Endothelial cell (in vitro differentiated cells): Measurements from ENCODE around the gene RAC2. TPM values are rescaled to one million over a fixed set of nuclear protein-coding genes. Genes with fewer than 3 reads are reported as not detected.

Source experiments
- DNase-seq: peaks from one replicate; pipeline ENCODE4 v3.0.0; 2021; ENCODE audit warnings: low spot score
- H3K27ac Mint-ChIP-seq: one replicate; pipeline ENCODE4 v1.8.0; 2021; ENCODE audit warnings: mixed read lengths, inconsistent platforms; ENCODE audit not compliant: unreplicated experiment
- H3K27me3 Mint-ChIP-seq: one replicate; pipeline ENCODE4 v1.8.0; 2021; ENCODE audit warnings: mild to moderate bottlenecking, moderate library complexity, mixed read lengths, inconsistent platforms; ENCODE audit not compliant: unreplicated experiment
- H3K36me3 Mint-ChIP-seq: one replicate; pipeline ENCODE4 v1.8.0; 2021; ENCODE audit warnings: mild to moderate bottlenecking, low read depth, mixed read lengths, inconsistent platforms; ENCODE audit not compliant: unreplicated experiment
- H3K4me1 Mint-ChIP-seq: one replicate; pipeline ENCODE4 v1.8.0; 2021; ENCODE audit warnings: mild to moderate bottlenecking, mixed read lengths, inconsistent platforms; ENCODE audit not compliant: unreplicated experiment
- H3K4me3 Mint-ChIP-seq: one replicate; pipeline ENCODE4 v1.8.0; 2021; ENCODE audit warnings: mild to moderate bottlenecking, mixed read lengths, inconsistent platforms; ENCODE audit not compliant: unreplicated experiment
- H3K9me3 Mint-ChIP-seq: one replicate; pipeline ENCODE4 v1.8.0; 2021; ENCODE audit warnings: mixed read lengths, inconsistent platforms; ENCODE audit not compliant: unreplicated experiment
- CTCF ChIP-seq: fragments of 200-600 bp; sonication (generic); IDR thresholded peaks from one replicate; pipeline ENCODE4 v1.5.0; 2021; ENCODE audit warnings: antibody characterized with exemption; ENCODE audit not compliant: unreplicated experiment
- total RNA-seq: library from RNA; stranded (reverse); fragmentation: NEBNext Ultra II Directional; extraction: Animal tissue kit (Norgen Biotek cat#: 25700); gene quantifications from one replicate; pipeline ENCODE4 v1.2.1, GENCODE V29; 2021; ENCODE audit not compliant: unreplicated experiment

The RAC2 gene
- total RNA-seq, 1 donor from 2014 or later: 16.6 TPM

- H3K27ac Mint-ChIP-seq: peak within 1 kb of the TSS; percentile 94
- peak within 1 kb of the TSS; percentile 89 for H3K4me3 Mint-ChIP-seq
- H3K9me3 Mint-ChIP-seq: no peaks in the 10 kb centered on the region
- peak; percentile 55 for DNase-seq
- no peaks in the 10 kb centered on the region for H3K36me3 Mint-ChIP-seq
- peaks cover 2% of the 10 kb centered on the region for H3K27me3 Mint-ChIP-seq
- no peak for TF ChIP-seq CTCF
- peaks cover 39% of the 10 kb centered on the region for H3K4me1 Mint-ChIP-seq
These were observed 55.9 kb downstream of the RAC2 start, which contains the start of gene C1QTNF6 for GRCh38 chr22:37187891-37188761. TSS of gene C1QTNF6 (minus strand) at chr22:37188247. CDS start at chr22:37188213, 34 bp downstream.

GRCh38 chr22:37187552-37187890, 56.5 kb downstream of the RAC2 start:
- H3K4me3 Mint-ChIP-seq: peak overlapping the region; percentile 89
- TF ChIP-seq CTCF: no peak
- peak overlapping the region; percentile 94 for H3K27ac Mint-ChIP-seq
- H3K4me1 Mint-ChIP-seq: peaks cover 39% of the 10 kb centered on the region
- no peak for DNase-seq
- H3K9me3 Mint-ChIP-seq: no peaks in the 10 kb centered on the region
- peaks cover 2% of the 10 kb centered on the region for H3K27me3 Mint-ChIP-seq
- no peaks in the 10 kb centered on the region for H3K36me3 Mint-ChIP-seq

- H3K4me1 Mint-ChIP-seq: peaks cover 39% of the 10 kb centered on the region
- H3K36me3 Mint-ChIP-seq: no peaks in the 10 kb centered on the region
- no peak for DNase-seq
- H3K27ac Mint-ChIP-seq: peak overlapping the region; percentile 94
- no peak for TF ChIP-seq CTCF
- peaks cover 2% of the 10 kb centered on the region for H3K27me3 Mint-ChIP-seq
- peak overlapping the region; percentile 89 for H3K4me3 Mint-ChIP-seq
- no peaks in the 10 kb centered on the region for H3K9me3 Mint-ChIP-seq
These were observed 57.0 kb downstream of the RAC2 start for GRCh38 chr22:37186997-37187522.

GRCh38 chr22:37186228-37186996, 57.7 kb downstream of the RAC2 start:
- Mint-ChIP-seq H3K27me3 (peaks cover 2% of the 10 kb centered on the region), H3K36me3 (peaks cover 5% of the 10 kb centered on the region), H3K4me1 (peaks cover 39% of the 10 kb centered on the region), H3K9me3 (no peaks in the 10 kb centered on the region), H3K27ac (peak overlapping the region; percentile 83), H3K4me3 (peak overlapping the region; percentile 76)
- DNase-seq: peak; percentile 27
- no peak for TF ChIP-seq CTCF
